H1 (cell line): Measurements from ENCODE around the gene PROZ.

Experiments used
- CTCF ChIP-seq, 3 experiments: IDR thresholded peaks; 1 replicate in 2 of 3; 2 replicates in 1 of 3; pipeline versions ENCODE4 v1.5.1 to v1.6.1; 2011; ENCODE audit warnings: low read length in 3 of 3, mild to moderate bottlenecking in 3 of 3, inconsistent platforms in 2 of 3, low read depth in 1 of 3, moderate library complexity in 1 of 3; ENCODE audit not compliant: insufficient read depth in 1 of 3; ENCODE audit errors: control extremely low read depth in 1 of 3
- E2F6 ChIP-seq: IDR thresholded peaks from 2 replicates; pipeline ENCODE4 v1.6.1; 2012; ENCODE audit warnings: inconsistent platforms
- EP300 ChIP-seq, 2 experiments: IDR thresholded peaks; 1 replicate in 1 of 2; 2 replicates in 1 of 2; pipeline ENCODE4 v1.6.1; 2011 to 2012; ENCODE audit warnings: low read depth in 2 of 2, low read length in 2 of 2, mild to moderate bottlenecking in 2 of 2, borderline replicate concordance in 1 of 2, inconsistent platforms in 1 of 2, moderate library complexity in 1 of 2
- GTF2F1 ChIP-seq: IDR thresholded peaks from 2 replicates; pipeline ENCODE4 v1.6.1; 2012; ENCODE audit warnings: low read depth, low read length, improper control_type of control experiment, borderline replicate concordance
- PHF8 ChIP-seq: fragments of 200-600 bp; sonication (generic); conservative IDR thresholded peaks from 2 replicates; pipeline ENCODE4 v1.7.1; 2012; ENCODE audit warnings: low read depth, mild to moderate bottlenecking, inconsistent platforms, low read length, moderate library complexity
- POLR2AphosphoS5 ChIP-seq: IDR thresholded peaks from 2 replicates; pipeline ENCODE4 v1.6.1; 2011; ENCODE audit warnings: low read depth, low read length
- ZNF274 ChIP-seq: IDR thresholded peaks from 2 replicates; pipeline ENCODE4 v1.7.0; 2012; ENCODE audit warnings: low read length, borderline replicate concordance; ENCODE audit errors: extremely low read depth

GRCh38 chr13:113208421-113209335, 50.2 kb downstream of the PROZ start, which contains the start of gene PCID2:
- peak; percentile 47 to 84; a peak in 2 of 3 replicates for TF ChIP-seq EP300 (IDR thresholded peaks at IDR 0.05; ENCODE audit: borderline replicate concordance in 1 of 2, low read depth in 2 of 2, low read length in 2 of 2)
- no peak; the same call in none of the 2 replicates for TF ChIP-seq E2F6
- 0 out of 4 replicates have a peak, but pooled peaks of 1 of the 3 experiments have one; percentile 9 for TF ChIP-seq CTCF (IDR thresholded peaks at IDR 0.05; ENCODE audit: control extremely low read depth in 1 of 3, insufficient read depth in 1 of 3, low read depth in 1 of 3, low read length in 3 of 3)
- TF ChIP-seq PHF8 = peak; percentile 96
- TF ChIP-seq GTF2F1 = peak; percentile 19; the same call in 1 of the 2 replicates
- no peak for TF ChIP-seq ZNF274
- peak; percentile 97 for TF ChIP-seq POLR2AphosphoS5
